Stromal cell of bone marrow (primary cell): ENCODE measurements around the gene CORO7.
"Not testable (repeated sequence)": the region's sequence is repeated elsewhere in the genome, so short reads cannot be mapped to it uniquely, and the experiment has no call there.

Source experiments
- DNase-seq: peaks from one replicate; pipeline ENCODE4 v3.0.0-alpha.2; 2012; ENCODE audit warnings: low read depth

CORO7 gene

DNA sequence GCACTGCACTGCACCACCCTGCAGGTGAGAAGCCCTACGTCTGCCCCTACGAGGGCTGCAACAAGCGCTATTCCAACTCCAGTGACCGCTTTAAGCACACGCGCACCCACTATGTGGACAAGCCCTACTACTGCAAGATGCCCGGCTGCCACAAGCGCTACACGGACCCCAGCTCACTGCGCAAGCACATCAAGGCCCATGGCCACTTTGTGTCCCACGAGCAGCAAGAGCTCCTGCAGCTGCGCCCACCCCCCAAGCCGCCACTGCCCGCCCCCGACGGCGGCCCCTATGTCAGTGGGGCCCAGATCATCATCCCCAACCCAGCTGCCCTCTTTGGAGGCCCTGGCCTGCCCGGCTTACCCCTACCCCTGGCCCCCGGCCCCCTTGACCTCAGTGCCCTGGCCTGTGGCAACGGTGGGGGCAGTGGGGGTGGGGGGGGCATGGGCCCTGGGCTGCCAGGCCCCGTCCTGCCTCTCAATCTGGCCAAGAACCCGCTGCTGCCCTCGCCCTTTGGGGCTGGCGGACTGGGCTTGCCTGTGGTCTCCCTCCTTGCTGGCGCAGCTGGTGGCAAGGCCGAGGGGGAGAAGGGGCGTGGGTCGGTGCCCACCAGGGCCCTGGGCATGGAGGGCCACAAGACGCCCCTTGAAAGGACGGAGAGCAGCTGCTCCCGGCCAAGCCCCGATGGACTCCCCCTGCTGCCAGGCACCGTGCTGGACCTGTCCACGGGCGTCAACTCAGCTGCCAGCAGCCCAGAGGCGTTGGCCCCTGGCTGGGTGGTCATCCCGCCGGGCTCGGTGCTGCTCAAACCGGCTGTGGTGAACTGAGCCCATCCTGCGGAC, 79.5 kb downstream of the CORO7 start:
- DNase-seq: no peak

DNA sequence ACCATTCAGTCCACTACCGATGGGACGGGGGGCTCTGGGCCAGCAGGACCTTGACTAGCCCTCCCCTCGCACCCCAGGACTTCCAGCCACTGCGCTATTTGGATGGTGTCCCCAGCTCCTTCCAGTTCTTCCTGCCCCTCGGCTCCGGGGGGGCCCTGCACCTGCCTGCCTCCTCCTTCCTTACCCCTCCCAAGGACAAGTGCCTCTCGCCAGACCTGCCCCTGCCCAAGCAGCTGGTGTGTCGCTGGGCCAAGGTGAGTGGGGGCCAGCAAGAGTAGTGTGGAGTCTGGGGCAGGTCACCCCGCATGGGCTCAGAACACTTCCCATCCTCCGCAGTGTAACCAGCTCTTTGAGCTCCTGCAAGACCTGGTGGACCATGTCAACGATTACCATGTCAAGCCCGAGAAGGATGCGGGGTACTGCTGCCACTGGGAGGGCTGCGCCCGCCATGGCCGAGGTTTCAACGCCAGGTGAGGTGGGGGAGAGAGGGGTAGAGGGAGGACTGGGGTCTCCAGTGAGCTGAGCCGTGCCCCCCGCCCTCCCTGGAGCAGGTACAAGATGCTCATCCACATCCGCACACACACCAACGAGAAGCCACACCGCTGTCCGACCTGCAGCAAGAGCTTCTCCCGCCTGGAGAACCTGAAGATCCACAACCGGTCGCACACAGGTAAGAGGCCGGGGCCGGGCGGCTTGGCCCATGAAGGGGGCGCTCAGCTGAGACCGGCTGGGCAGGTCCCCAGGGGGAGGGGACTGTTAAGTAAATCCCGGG, 81.5 kb downstream of the CORO7 start:
- no peak for DNase-seq

DNA sequence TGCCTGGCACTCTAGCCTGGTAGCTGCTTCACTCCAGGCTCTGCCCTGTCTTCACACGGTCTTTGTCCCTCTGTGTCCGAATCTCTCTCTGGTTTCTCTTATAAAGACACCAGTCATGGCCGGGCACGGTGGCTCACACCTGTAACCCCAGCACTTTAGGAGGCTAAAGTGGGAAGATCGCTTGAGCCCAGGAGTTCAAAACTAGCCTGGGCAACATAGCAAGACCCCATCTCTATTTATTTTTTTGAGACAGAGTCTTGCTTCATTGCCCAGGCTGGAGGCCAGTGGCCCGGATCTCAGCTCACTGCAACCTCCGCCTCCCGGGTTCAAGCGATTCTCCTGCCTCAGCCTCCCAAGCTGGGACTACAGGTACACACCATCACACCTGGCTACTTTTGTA, 82.7 kb downstream of the CORO7 start:
- not testable (repeated sequence) for DNase-seq

DNA sequence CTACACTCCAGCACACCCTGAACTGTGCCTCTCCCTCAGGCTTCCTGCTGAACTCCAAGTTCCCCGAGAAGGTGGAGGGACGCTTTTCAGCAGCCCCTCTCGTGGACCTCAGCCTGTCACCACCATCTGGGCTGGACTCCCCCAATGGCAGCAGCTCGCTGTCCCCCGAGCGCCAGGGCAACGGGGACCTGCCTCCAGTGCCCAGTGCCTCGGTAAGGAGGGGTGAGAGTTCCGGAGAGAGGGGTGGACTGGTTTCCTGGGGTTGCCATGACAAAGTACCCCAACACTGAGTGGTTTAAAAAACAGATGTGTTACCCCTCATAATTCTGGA, 83.1 kb downstream of the CORO7 start:
- no peak for DNase-seq

DNA sequence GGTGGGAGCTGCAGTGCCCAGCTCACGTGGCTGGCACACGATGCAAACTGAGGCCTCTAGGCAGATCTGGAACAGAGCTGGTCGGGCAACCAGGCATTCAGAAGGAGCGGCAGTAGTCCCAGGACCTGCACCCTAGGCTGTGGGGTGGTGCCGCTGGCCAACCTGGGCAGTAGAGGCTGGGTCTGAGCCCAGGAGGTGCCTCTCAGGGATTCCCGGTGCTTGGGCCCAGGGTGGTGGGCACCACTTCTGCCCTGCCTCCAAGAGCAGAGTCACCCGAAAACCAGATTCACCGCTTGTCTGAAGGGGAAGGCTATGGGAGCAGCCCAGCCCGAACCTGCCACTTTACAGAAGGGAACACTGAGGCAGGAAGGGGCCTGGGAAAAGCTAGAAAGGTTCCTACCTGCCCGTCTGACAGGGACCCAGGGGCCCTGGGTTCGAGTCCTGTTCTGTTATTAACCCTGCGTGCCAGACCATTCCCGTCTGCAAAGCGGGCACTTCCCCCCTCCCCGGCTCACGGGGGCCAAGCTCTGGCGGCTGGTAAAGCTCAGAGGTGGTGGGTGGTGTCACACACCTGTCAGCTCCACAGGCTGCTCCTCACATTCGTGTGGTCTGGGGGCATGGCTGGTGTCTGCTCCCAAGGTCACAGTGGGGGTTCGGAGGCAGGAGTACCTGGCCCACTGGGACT, 83.6 kb downstream of the CORO7 start:
- no peak for DNase-seq

DNA sequence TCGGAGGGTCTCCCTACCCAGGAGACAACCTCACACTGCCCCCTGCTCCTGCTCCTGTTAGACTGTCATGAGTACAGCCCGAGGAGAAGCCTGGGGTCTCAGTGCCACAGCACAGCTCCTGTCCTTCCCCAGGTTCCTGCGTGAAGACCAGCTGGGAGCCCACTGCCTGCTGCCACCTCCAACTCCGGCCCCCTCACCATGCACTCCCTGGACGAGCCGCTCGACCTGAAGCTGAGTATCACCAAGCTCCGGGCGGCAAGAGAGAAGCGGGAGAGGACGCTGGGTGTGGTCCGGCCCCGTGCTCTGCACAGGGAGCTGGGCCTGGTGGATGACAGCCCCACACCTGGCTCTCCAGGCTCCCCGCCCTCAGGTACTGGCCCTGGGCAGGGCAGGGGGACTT, 84.3 kb downstream of the CORO7 start:
- DNase-seq: no peak

DNA sequence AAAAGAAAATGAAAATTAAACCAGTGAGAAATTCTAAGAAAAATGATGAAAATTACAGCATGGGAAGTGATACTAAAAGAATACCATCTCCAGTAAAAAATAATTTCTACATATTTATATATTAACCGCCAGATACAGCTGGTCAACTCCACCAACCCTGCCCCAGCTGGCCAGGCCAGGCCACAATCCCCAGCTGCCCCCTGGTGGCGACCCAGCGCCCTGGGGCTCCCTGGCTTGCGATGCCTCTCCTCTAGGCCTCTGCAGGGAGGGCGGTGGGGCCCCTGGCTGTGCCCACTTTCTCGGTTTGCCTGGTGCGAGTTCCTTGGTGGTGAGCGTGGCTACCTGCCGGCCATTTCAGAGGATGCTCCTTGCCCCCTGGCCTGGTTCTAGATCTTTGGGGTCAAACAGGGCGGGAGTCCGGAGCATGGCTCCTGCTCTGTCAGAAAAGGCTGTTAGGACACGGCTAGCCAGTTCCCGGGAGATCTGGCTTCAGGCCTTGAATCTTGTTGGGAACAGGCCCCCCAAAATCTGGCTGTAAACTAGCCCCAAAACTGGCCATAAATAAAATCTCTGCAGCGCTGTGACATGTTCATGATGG, 86.0 kb downstream of the CORO7 start:
- no peak for DNase-seq

DNA sequence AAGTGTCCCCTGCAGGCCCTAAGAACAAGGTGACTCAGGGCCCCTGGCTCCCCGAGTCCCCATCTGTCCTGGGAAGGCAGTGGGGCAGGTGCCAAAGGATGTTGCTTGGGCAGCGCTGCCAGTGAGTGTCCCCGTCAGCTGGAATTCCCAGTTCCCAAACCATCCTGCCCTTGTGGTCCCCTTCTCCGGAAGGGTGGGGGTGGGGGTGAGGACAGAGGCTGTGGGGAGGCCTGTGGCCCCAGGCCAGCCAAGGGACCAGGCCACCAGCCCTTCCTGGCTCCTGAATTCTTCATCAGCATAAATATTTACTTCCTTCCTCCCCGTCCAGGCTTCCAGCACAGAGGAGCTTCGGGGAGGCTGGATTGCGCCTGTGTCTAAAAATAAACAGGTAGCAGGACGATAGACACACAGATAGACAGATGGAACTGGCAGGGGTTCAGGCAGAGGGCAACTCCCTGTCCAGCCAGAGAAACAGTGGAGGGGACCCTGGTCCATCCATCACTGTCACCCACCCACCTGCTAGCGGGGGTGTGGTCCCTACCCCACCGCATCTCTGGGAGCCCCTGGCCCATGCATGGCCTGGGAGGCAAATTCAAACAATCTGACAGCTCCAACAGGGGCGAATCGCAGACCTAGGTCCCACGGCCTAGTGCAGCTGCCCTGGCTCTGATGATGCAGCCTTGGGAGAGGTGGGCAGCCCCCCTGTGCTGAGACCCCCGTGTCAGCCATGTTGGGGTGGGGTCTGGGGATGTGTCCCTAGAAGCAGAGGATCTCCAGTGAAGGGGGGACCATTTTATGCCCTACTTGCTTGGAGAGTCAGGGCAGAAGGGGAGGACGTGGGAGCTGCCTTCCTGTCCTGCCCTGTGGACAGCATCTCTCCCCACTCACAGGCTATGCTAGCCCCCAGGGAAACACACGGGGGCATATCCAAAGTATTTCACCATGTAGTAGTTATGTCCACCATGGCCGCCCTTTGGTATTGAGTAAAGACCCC, 87.3 kb downstream of the CORO7 start:
- no peak for DNase-seq

DNA sequence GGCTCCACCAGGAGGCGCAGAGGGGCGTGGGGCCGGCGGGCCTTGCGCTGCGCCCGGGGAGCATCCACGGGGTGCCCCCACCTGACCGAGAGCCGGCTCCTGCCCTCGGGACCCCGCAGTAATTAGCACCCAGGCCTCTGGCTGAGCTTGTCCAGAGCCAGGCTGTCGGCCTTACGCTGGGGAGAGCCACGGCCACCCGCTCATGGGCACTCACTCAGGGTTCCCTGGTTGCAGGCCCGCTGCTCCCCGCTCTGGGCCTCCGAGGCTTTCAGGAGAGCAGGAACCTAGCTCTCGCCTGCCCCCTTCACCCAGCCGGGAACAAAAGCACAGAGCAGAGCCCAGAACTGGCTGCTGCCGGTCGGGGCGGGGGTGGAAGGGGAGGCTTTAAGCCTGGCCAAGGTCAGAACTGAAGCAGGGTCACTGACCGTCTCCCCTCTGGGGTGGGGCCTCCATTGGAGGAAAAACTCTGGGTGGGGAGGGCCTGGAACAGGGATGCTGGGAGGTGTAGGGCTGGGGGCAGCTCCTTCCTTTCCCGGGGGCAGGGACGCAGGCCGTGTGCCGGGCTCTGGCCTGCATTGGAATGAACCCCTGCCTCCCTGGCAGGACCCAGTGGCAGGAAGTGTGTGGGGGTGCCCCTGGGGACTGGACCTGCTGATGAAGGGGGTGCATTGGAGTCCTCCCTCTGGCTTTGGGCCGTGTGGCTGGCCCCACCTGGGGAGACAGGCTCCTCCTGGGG, 88.2 kb downstream of the CORO7 start:
- DNase-seq: no peak

DNA sequence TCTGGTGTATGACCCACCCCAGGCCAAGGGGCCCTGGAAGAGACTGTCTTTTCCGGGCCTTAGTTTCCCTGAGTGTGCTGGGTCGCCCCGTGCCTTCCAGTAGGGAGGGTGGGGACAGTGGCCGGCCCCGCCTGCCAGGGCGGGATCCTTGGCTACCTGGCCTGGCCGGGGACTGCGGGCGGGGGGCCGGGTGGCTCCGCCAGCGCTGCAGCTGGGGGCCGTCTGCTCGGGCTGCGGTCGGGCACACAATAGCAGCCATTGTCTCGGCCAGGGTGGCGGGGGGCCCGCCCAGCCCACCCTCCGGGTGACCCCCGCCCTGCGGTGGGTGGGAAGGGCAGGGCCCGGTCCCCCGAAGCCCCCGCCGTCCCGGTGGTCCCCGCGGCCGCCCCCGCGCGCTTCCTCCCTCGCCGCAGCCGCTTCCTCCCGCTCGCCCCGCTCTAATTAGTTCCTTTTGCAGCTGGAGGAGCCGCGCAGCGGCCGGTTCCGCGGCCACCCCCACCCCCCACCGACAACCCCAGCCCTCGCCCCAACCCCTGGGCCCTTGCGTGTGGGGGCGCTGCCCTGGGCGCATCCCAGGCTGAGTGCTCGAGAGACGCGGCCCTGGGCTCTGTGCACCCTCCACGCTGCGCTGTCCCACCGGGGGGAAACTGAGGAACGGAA, 88.9 kb downstream of the CORO7 start:
- DNase-seq: no peak

DNA sequence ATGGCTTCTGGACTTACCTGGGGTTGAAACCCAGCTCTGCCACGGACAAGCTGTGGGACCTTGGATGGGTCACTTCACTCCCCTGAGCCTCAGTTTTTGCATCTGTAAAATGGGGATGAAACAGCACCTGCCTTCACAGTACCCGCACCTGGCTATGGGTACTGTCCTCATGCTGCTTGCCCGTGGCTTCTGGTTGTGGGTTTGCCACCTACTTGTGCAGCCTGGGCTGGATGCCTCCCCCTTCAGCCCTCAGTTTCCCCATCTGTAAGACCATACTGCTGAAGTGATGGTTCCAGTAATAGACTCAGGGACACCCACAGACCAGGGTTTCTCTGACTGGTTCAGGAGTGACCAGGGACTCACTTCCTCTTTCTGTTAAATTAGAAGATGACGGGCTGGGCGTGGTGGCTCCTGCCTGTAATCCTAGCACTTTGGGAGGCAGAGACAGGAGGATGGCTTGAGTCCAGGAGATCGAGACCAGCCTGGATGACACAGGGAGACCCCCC, 91.1 kb downstream of the CORO7 start:
- DNase-seq: no peak

DNA sequence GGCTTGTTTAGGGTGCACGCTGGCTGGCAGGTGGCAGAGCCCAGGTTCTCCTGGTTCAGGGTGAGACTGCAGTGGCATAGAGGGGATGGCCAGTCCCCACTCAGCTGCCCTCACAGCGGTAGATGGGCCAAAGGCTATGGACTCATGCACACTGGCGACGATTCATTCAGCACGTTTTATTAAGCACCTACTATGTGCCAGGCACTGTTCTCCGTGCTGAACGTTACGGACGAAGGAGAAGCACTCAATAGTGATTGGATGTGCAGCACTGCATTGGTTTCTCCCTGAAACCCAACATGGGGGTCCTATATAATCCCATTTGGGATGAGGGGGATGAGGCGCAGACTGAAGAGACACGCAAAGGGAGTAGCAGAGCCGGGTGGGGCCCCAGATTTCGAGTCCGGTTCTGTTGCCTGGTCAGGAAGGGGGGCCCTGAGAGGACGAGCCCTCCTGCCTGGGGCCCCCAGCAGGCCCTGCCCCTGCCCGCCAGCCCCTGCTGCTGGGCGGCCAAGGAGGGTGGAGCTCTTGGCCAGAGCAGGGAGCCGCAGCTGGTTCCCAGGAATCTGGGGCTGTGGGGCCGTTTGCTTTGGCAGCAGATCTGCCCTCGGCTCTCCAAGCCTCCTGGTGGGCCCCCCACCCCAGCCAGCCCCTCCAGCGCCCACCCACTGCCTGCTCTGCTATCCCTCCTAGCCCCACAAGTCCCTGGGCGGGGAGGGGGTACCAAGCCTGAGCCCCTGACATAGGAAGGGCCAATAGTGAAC, 91.7 kb downstream of the CORO7 start:
- DNase-seq: no peak

DNA sequence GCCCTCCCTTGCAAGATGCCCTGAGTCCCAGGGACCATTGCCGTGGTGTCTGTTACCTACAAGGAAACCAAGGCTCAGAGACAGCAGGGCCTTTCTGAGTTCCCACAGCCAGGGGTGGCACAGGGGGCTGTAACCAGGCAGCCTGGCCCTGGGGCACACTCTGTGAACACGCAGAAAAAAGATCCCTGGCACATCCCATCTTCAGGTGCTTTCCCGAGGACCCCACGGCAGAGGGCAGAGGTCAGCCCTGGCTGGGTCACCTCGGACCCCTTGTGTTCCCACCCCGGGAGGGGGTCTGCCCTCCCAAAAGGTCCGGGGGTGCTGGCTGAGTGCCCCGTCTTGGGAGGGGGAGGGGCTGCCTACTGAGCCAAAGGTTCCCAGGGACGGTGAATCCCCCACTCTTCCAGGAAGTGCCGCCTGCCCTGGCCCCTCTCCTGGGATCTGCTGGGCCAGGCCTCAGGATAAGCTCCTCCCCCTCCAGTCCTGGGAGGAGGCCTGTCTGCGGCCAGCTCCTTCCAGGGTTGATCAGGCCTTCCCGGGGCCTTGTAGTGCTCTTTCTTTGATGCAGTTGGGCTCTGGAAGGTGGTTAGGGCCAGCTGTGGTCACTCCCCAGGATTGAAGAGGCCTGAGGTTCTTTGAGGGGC, 92.4 kb downstream of the CORO7 start:
- DNase-seq: no peak

DNA sequence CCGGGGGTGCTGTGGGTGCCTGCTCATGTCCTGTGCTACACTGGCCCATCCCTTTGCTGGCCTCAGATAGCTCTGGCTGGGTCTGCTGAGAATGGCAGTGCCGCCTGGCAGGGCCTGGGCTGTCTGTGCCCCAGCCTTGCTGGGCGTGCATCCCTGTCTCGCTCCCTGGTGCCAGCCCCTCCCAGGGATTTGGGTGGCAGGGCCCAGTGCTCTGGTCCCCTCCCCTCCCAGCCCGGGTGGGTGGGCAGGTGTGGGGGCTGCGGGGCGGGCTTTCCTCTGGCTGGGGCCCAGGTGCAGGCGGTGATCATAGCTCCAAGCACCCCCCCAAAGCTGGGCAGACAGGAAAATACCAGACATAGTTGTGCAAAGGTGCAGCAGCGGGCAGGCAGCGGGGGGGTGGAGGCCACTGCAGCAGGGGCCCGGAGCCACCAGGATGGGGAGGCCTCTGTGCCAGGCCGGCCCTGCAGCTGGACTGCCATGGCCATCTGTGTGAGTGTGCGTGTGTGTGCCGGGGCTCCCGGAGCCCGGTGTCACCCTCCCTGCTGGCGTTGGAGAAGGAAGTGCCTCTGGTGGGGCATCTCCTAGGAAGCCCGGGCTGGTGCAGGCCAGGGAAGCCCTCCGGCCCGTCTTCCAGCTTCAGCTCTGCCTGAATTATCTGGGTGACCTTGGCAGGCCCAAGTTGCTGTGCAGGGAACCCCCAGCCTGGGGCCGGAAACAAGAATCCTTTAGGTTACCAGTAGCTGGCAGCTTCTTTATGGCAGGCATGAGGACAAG, 93.1 kb downstream of the CORO7 start:
- DNase-seq: no peak

DNA sequence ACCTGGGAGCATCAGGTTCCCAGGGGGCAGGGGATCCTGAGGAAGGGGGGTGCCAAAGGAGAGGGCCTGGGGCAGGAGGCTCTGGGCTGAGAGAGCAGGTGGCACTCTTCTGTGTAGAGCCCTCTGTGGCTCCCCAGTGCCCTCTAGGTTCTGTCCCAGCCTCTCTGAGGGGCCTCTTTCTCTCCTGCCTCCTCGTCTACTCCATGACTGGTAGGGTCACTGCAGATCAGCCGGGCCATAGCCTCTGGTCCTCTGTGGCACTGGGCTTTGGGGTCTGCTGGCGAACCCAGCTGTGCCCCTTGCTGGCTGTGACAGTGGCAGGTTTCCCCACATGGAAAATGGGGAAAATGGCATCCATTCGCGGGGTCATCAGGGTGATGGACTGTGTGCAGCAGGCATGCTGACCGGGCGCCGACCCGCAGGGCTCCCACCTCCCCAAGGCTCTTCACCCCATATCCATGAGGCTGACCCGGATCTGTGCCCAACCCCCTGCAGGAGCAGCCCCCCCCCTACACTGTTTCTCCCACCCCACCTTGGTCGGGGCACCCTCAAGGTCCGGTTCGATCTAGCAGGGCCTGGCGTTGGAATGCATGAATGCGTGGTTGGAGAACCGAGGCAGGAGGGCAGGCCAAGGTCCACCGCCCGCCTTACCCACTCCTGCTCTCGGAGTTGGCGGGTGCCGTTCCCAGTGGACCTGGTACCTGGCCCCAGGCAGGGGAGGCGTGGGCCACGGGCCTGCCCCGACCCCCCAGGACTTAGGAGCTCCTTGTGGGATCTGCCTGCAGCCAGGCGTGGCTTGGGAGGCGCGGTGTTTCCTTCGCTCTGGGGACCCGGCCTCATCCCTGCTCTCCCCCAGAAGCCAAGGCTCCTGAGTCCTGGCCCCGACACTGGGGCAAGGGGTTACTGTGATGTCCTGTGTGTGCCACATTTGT, 94.0 kb downstream of the CORO7 start:
- no peak for DNase-seq

DNA sequence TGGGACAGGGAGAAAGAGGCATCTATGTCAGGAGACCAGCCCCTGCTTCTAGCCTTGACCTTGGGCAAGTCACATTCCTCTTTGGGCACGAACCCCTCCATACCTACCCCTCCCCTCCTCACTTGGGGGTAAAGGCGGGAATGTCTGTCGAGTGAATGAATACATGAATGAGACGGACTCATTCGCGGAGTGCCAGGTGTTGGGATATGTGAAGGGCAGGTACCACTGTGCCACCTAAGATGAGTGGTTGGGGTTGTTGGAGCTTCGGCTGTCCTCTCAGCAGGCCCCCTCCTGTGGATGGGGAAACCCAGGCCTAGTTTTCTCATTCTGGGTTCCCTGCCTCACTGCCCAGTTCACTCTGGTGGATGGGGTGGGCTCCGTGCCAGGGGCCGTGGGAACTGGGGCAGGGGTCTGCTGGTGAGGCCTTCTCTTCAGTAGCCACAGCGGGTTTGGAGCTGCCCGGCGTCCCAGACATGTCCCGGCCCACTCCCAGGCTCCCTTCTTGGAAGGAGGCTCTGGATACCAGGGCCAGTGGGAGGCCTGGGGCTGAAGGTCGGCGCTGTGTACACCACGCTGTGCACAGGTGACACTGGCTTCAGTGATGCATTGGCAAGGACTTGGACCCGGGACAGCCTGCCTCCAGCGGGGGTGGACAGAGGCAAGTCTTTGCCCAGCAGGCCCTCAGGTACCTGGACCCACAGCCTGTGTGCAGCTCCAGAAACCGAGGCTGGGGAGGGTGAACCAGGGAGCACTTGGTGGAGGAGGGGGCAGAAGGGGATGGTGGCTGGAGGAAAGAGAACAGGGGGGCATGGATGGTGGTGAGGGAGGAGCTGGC, 94.9 kb downstream of the CORO7 start:
- DNase-seq: no peak
